Effector memory CD4-positive, alpha-beta T cell (primary cell): ENCODE data around the gene KRTAP1-5.

Source experiments
- DNase-seq, 3 donors: peaks; one replicate each; pipeline ENCODE4 v3.0.0-alpha.2; 2020
- H3K27ac ChIP-seq: 2 replicates; pipeline ENCODE4 v1.7.0; 2013; ENCODE audit warnings: mild to moderate bottlenecking, low read length, moderate library complexity; ENCODE audit not compliant: insufficient read depth, poor library complexity, severe bottlenecking
- H3K27me3 ChIP-seq: replicated peaks from 2 replicates; pipeline ENCODE4 v1.7.0; 2013; ENCODE audit warnings: mild to moderate bottlenecking, low read length; ENCODE audit not compliant: insufficient read depth, control insufficient read depth, poor library complexity, severe bottlenecking
- H3K36me3 ChIP-seq: 2 replicates; pipeline ENCODE4 v1.7.0; 2013; ENCODE audit warnings: mild to moderate bottlenecking, low read length, moderate library complexity; ENCODE audit not compliant: control insufficient read depth, insufficient read depth
- H3K4me1 ChIP-seq: 2 replicates; pipeline ENCODE4 v1.7.0; 2013; ENCODE audit warnings: low read length, mild to moderate bottlenecking; ENCODE audit not compliant: control insufficient read depth, insufficient read depth, poor library complexity, severe bottlenecking
- H3K4me3 ChIP-seq: 2 replicates; pipeline ENCODE4 v1.7.0; 2013; ENCODE audit warnings: low read length, low read depth, mild to moderate bottlenecking; ENCODE audit not compliant: insufficient read depth, poor library complexity, severe bottlenecking
- H3K9me3 ChIP-seq: 2 replicates; pipeline ENCODE4 v1.7.0; 2013; ENCODE audit warnings: mild to moderate bottlenecking, low read length, moderate library complexity; ENCODE audit not compliant: control insufficient read depth

KRTAP1-5 gene

DNA sequence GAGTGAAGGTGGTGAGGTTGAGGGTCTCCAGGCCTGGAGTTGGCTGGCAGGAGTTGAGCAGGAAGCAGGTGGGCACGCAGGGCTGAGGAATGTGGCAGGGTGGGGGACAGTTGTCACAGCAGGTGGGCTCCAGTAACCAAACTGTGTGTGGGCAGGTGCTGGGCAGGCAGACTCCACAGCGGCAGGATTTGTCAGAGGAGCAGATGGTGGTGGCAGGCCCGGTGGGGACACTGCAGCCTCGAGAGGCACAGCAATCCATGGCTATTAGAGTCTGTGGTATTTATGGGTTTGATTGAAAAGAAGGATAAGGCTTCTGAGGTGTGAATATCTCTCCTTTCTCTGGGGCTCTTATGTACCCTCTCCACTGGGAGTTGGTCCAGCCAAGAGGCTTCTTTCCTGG lies 33.2 kb downstream of the KRTAP1-5 start, which contains the start of gene KRTAP3-3:
Gene KRTAP3-3 (minus strand): TSS at position 326 of the 400 bp plus-strand sequence. CDS start 67 bp downstream, at position 259.
- DNase-seq, result no peak
- Histone ChIP-seq H3K4me1 (no peaks in the 10 kb centered on the region), H3K27ac (no peak within 1 kb of the TSS), H3K36me3 (no peaks in the 10 kb centered on the region), H3K4me3 (no peak within 1 kb of the TSS), H3K27me3 (peaks cover 3% of the 10 kb centered on the region), H3K9me3 (no peaks in the 10 kb centered on the region)

DNA sequence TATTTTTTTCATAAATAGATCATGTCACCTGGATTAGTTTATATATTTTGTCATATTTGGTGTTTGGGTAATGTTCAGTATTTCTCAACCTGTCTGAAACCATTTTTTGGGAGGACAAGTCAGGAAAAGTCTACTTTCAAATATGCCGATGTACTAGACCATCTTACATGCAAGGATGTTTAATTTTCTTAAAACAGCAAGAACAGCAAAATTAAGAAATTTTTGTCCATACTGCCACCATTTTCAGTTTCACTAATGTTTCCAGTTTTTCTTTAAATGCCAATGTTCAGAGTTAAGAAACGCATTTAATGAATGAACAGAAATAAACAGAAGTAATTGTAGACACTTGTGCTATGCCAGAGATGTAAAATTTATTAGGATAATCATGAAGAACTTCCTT lies 33.9 kb downstream of the KRTAP1-5 start:
- H3K4me1 ChIP-seq, result no peaks in the 10 kb centered on the region

DNA sequence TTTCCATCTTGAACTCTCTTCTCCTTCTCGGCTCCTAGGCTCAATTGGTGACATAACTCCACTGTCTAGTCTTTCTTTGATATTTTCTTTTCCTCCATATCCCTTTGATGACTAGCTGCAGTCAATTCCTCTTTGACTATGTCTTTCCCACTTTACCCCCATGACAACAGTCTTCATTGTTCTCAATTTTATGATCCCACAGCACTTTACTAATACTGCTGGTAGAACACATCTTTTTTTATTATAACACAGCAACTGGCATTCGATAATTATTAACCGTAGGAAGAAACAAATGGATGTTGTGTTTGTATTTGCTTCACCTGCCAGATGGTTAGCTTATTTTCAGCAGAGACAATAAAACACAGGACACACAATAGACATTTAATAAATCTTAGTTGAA lies 34.3 kb downstream of the KRTAP1-5 start:
- no peak for DNase-seq
- H3K4me1 ChIP-seq, result no peaks in the 10 kb centered on the region
- H3K36me3 ChIP-seq, result no peaks in the 10 kb centered on the region
- no peak overlapping the region for H3K4me3 ChIP-seq
- no peaks in the 10 kb centered on the region for H3K27me3 ChIP-seq
- no peaks in the 10 kb centered on the region for H3K9me3 ChIP-seq
- H3K27ac ChIP-seq, result no peak overlapping the region

More for the DNA sequence above, 33.9 kb downstream of the KRTAP1-5 start:
- Histone ChIP-seq H3K36me3 (no peaks in the 10 kb centered on the region), H3K9me3 (no peaks in the 10 kb centered on the region), H3K4me3 (no peak overlapping the region), H3K27me3 (no peaks in the 10 kb centered on the region), H3K27ac (no peak overlapping the region)
- DNase-seq, result no peak

GRCh38 chr17:40986920-40987319 lies 40.1 kb downstream of the KRTAP1-5 start:
- no peak for DNase-seq
- Histone ChIP-seq H3K27ac (no peak overlapping the region), H3K9me3 (no peaks in the 10 kb centered on the region), H3K4me1 (no peaks in the 10 kb centered on the region), H3K36me3 (no peaks in the 10 kb centered on the region), H3K27me3 (no peaks in the 10 kb centered on the region), H3K4me3 (no peak overlapping the region)

- Histone ChIP-seq H3K4me1 (no peaks in the 10 kb centered on the region), H3K27me3 (no peaks in the 10 kb centered on the region), H3K9me3 (no peaks in the 10 kb centered on the region), H3K36me3 (no peaks in the 10 kb centered on the region), H3K4me3 (no peak within 1 kb of the TSS), H3K27ac (no peak within 1 kb of the TSS)
- DNase-seq, result no peak
Measured at GRCh38 chr17:40984226-40984625, 42.8 kb downstream of the KRTAP1-5 start, which contains the start of gene KRT40. KRT40 (minus strand) TSS chr17:40984326; CDS start chr17:40984273, 53 bp downstream.

- Histone ChIP-seq H3K4me3 (no peak overlapping the region), H3K9me3 (no peaks in the 10 kb centered on the region)
Measured at GRCh38 chr17:40981115-40981514, 45.9 kb downstream of the KRTAP1-5 start.

GRCh38 chr17:40980596-40980995 lies 46.4 kb downstream of the KRTAP1-5 start:
- no peak for DNase-seq
- H3K36me3 ChIP-seq, result no peaks in the 10 kb centered on the region
- no peaks in the 10 kb centered on the region for H3K9me3 ChIP-seq
- no peak overlapping the region for H3K4me3 ChIP-seq
- H3K4me1 ChIP-seq, result no peaks in the 10 kb centered on the region
- no peaks in the 10 kb centered on the region for H3K27me3 ChIP-seq
- no peak overlapping the region for H3K27ac ChIP-seq

More at GRCh38 chr17:40981115-40981514, 45.9 kb downstream of the KRTAP1-5 start:
- Histone ChIP-seq H3K4me1 (no peaks in the 10 kb centered on the region), H3K27ac (no peak overlapping the region), H3K27me3 (no peaks in the 10 kb centered on the region), H3K36me3 (no peaks in the 10 kb centered on the region)
- DNase-seq, result no peak

DNA sequence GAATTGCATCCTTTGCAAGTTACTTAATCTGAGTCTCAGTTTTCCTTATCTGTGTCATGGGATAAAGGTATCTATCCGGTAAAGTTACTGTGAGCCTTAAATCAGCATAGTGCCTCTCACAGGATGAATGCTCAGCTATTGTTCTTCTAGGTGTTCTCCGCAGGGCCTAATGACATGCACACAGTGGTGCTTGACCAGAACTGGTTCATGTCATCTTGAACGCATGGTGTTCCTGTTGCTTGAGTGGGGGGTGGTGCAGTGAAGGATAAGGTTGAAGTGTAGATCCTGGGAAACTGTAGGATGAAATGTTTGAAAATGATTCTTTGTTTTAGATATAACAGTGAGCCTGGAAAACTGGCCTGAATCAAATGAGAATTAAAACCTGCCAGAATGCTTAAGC lies 46.9 kb downstream of the KRTAP1-5 start:
- no peak for DNase-seq
- Histone ChIP-seq H3K27me3 (no peaks in the 10 kb centered on the region), H3K9me3 (no peaks in the 10 kb centered on the region), H3K4me1 (no peaks in the 10 kb centered on the region), H3K36me3 (no peaks in the 10 kb centered on the region), H3K4me3 (no peak overlapping the region), H3K27ac (no peak overlapping the region)

GRCh38 chr17:40978575-40979151 lies 48.3 kb downstream of the KRTAP1-5 start:
- Histone ChIP-seq H3K9me3 (no peaks in the 10 kb centered on the region), H3K4me3 (no peak overlapping the region), H3K36me3 (no peaks in the 10 kb centered on the region), H3K27ac (no peak overlapping the region), H3K4me1 (no peaks in the 10 kb centered on the region), H3K27me3 (no peaks in the 10 kb centered on the region)
- no peak for DNase-seq
